Transverse colon (tissue), 3 donors: Measurements from ENCODE around the gene CDH24.

Source experiments
- POLR2A ChIP-seq: fragments of 450-650 bp; IDR thresholded peaks from one replicate; pipeline ENCODE4 v1.6.1; 2016; ENCODE audit warnings: antibody characterized with exemption, mild to moderate bottlenecking, moderate library complexity
- TF ChIP-seq, protein P1 (sequence below), 5 experiments: fragments of 200-600 bp in 3 of 5; fragments of 450-650 bp in 2 of 5; sonication (generic) in 3 of 5; IDR thresholded peaks; 1 replicate in 2 of 5; 2 replicates in 3 of 5; pipeline ENCODE4 v1.5.1; 2016 to 2017; ENCODE audit warnings: antibody characterized with exemption in 5 of 5, inconsistent platforms in 3 of 5, mild to moderate bottlenecking in 2 of 5, moderate library complexity in 1 of 5

DNA sequence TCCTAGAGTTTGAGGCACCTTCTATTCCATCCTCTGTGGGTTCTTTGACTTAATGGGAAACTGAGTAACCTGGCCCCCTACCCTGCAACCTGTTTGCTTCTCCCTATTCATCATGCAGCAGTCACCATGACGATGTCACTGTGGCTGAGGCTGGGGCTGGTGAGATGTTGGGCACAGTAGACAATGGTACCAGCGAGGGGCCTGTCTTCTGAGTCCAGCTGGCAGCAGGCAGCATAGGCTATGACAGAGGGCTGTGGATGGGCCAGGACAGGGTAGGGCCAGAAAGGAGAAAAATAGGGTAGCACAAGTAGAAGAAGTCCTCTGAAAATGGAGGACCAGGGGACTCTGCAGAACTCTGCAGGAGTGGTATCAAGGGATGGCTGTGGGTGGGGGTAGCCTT lies 45.5 kb upstream of the CDH24 start:
- TF ChIP-seq POLR2A = no peak
- TF ChIP-seq, protein P1, sequence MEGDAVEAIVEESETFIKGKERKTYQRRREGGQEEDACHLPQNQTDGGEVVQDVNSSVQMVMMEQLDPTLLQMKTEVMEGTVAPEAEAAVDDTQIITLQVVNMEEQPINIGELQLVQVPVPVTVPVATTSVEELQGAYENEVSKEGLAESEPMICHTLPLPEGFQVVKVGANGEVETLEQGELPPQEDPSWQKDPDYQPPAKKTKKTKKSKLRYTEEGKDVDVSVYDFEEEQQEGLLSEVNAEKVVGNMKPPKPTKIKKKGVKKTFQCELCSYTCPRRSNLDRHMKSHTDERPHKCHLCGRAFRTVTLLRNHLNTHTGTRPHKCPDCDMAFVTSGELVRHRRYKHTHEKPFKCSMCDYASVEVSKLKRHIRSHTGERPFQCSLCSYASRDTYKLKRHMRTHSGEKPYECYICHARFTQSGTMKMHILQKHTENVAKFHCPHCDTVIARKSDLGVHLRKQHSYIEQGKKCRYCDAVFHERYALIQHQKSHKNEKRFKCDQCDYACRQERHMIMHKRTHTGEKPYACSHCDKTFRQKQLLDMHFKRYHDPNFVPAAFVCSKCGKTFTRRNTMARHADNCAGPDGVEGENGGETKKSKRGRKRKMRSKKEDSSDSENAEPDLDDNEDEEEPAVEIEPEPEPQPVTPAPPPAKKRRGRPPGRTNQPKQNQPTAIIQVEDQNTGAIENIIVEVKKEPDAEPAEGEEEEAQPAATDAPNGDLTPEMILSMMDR (IDR thresholded peaks at IDR 0.05) = no peak
